ENCODE measurements around the gene TET3. TPM values are rescaled to one million over a fixed set of nuclear protein-coding genes. Genes with fewer than 3 reads are reported as not detected.

The TET3 gene
- total RNA-seq, 1 experiment from 2014 or later, result 19.1 TPM

DNA sequence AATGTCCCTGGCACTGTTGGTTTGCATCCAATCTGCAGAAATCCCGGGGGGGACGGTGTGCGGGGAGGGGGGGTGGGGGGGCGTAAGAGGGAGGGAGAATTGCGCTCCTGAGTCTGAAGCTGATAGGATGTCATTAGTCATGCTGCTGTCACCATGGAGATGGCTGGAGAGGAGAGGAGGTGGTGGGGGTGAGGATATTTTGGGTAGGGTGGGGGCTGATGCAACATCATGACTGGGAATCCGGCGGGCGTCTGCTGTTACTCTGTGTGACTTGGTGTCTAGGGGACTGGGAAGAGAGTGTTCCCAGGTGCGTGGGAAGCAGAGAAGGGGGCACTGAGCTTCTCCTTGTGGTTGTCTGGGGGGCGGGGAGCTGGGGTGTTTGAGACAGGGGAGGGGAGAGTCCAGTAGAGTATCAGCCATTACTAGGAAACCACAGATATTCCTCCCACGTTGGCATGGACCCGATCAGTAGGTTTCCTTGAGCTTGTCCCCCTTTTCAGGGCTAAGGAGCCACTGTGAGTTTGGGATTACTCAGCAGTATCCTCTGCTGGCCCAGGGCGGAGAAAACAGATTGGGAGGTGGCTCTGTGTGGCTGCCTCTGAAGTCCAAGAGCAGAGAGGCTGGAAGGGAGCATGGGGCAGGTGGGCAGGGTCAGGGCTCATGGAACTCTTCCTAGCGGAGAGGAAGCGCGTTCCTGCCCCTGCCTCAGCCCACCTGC lies 18.9 kb downstream of the TET3 start:
- peaks cover 42% of the 10 kb centered on the region for H4K20me1 ChIP-seq (ENCODE audit: insufficient read depth)
- H3K9me2 ChIP-seq (ENCODE audit: insufficient read depth), result no peaks in the 10 kb centered on the region
- ChIA-PET POLR2A (ENCODE audit: unreplicated experiment) (no interaction called here), CTCF (no interaction called here)
- BruUV-seq (replicated peaks), result no TSS peak
- no peak overlapping the region for H3K4me3 ChIP-seq
- no peaks in the 10 kb centered on the region for H3K9me3 ChIP-seq (ENCODE audit: insufficient read depth, low read depth)
- TF ChIP-seq EZH2 (IDR thresholded peaks at IDR 0.05; ENCODE audit: low read depth), result no peak
- TF ChIP-seq, protein P1, sequence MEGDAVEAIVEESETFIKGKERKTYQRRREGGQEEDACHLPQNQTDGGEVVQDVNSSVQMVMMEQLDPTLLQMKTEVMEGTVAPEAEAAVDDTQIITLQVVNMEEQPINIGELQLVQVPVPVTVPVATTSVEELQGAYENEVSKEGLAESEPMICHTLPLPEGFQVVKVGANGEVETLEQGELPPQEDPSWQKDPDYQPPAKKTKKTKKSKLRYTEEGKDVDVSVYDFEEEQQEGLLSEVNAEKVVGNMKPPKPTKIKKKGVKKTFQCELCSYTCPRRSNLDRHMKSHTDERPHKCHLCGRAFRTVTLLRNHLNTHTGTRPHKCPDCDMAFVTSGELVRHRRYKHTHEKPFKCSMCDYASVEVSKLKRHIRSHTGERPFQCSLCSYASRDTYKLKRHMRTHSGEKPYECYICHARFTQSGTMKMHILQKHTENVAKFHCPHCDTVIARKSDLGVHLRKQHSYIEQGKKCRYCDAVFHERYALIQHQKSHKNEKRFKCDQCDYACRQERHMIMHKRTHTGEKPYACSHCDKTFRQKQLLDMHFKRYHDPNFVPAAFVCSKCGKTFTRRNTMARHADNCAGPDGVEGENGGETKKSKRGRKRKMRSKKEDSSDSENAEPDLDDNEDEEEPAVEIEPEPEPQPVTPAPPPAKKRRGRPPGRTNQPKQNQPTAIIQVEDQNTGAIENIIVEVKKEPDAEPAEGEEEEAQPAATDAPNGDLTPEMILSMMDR (conservative IDR thresholded peaks at IDR 0.05), result no peak
- H3K27me3 ChIP-seq (ENCODE audit: insufficient read depth, low read depth), result no peaks in the 10 kb centered on the region
- peaks cover 12% of the 10 kb centered on the region; the same call in 1 of the 2 replicates for H3F3A ChIP-seq (ENCODE audit: insufficient read depth, low read depth)
- H2AFZ ChIP-seq, result no peak overlapping the region
- peaks cover 60% of the 10 kb centered on the region for H3K79me2 ChIP-seq (ENCODE audit: low read depth)
- intact Hi-C loops (cut with micrococcal nuclease; ENCODE audit: unreplicated experiment), result no loop called here
- H3K4me1 ChIP-seq (replicated peaks; ENCODE audit: insufficient read depth), result peaks cover 22% of the 10 kb centered on the region
- no peak for DNase-seq
- H3K36me3 ChIP-seq (ENCODE audit: low read depth), result no peaks in the 10 kb centered on the region; the same call in 1 of the 2 replicates
- no peak overlapping the region for H3K27ac ChIP-seq
- no peak overlapping the region for H3K4me2 ChIP-seq

DNA sequence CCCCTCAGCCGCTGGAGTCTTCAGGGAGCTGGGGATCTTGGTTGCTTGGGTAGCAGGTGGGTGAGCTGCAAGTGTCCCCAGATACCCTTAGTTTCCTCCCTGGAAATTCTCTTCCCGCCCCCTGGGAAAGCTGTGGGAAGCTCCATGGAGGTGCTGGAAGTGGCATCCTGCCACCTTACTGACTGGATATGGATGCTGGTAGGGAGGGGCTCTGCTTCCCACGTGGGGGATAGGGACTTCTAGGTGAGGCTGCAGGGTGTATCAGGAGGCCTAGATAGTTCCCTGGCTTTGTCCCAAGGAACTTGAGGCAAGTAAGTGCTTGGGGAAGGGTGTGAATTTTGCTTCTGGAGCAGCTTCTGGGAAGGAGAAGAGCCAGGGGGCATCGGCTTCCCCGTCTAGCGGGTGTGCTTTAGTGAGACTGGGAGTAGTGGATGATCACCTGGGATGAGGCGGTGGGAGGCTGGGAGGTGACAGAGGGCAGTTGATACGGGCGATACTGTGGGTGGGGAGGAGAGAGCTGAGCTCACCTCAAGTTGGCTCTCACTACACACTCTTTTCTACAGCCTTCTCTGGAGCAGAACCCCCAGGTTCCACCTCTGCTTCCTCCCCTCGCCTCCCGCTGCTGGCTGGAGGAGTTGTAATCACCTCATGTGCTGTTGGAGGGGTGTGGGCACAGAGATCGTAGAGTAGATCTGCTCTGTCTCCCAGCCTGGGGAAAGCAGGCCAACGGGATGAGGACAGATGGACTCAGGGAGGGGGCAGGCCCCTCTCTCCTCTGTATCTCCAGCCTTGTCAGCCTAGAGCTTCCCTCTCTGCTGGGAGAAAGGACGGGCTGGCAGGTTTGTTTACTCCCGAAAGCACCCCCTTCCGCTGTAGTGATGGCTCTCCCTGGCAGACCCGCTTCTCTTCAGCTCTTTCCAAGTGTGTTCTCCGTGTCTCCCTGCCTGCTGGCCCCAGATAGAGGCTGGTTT lies 19.8 kb downstream of the TET3 start:
- H4K20me1 ChIP-seq (ENCODE audit: insufficient read depth), result peaks cover 40% of the 10 kb centered on the region
- H3K4me2 ChIP-seq, result no peak overlapping the region
- H3K27ac ChIP-seq, result no peak overlapping the region
- peaks cover 60% of the 10 kb centered on the region for H3K79me2 ChIP-seq (ENCODE audit: low read depth)
- peaks cover 28% of the 10 kb centered on the region for H3K4me1 ChIP-seq (replicated peaks; ENCODE audit: insufficient read depth)
- H3K36me3 ChIP-seq (ENCODE audit: low read depth), result no peaks in the 10 kb centered on the region; the same call in 1 of the 2 replicates
- no peak overlapping the region for H2AFZ ChIP-seq
- H3F3A ChIP-seq (ENCODE audit: insufficient read depth, low read depth), result peaks cover 18% of the 10 kb centered on the region; the same call in 1 of the 2 replicates
- no peak for DNase-seq
- no peaks in the 10 kb centered on the region for H3K27me3 ChIP-seq (ENCODE audit: insufficient read depth, low read depth)
- H3K9me2 ChIP-seq (ENCODE audit: insufficient read depth), result no peaks in the 10 kb centered on the region
- intact Hi-C loops (cut with micrococcal nuclease; ENCODE audit: unreplicated experiment), result no loop called here
- H3K4me3 ChIP-seq, result no peak overlapping the region
- POLR2A ChIA-PET (ENCODE audit: unreplicated experiment), result no interaction called here
- no peaks in the 10 kb centered on the region for H3K9me3 ChIP-seq (ENCODE audit: insufficient read depth, low read depth)
- BruUV-seq (replicated peaks), result no TSS peak
- CTCF ChIA-PET, result no interaction called here
- no peak for TF ChIP-seq EZH2 (IDR thresholded peaks at IDR 0.05; ENCODE audit: low read depth)
- TF ChIP-seq, protein P1 (conservative IDR thresholded peaks at IDR 0.05), result no peak

DNA sequence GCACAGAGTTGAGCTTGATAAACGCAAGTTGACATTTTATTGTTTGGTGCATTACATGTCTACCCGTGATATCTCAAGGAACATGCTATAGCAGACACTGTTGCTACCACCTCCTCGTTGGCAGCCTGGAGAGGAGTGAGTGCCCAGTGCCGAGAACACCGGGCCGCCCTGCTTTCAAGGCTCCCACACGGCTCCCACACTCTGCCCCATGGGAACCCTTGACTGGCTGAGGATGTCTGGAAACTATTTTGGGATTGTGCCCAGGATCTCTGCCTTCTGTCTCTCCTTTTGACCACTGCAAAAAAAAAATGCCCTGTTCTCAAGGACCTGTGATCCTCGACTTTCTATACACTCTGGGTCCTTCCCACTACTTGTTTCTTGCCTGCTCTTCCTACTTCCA lies 21.1 kb downstream of the TET3 start:
- no peak overlapping the region for H3K4me2 ChIP-seq
- H4K20me1 ChIP-seq (ENCODE audit: insufficient read depth), result peaks cover 36% of the 10 kb centered on the region
- no peaks in the 10 kb centered on the region for H3K9me2 ChIP-seq (ENCODE audit: insufficient read depth)
- H3K36me3 ChIP-seq (ENCODE audit: low read depth), result no peaks in the 10 kb centered on the region; the same call in 1 of the 2 replicates
- H3F3A ChIP-seq (ENCODE audit: insufficient read depth, low read depth), result peaks cover 20% of the 10 kb centered on the region; the same call in 1 of the 2 replicates
- no TSS peak for BruUV-seq (replicated peaks)
- no peak overlapping the region for H3K27ac ChIP-seq
- H3K79me2 ChIP-seq (ENCODE audit: low read depth), result peaks cover 53% of the 10 kb centered on the region
- ChIA-PET POLR2A (ENCODE audit: unreplicated experiment) (no interaction called here), CTCF (no interaction called here)
- intact Hi-C loops (cut with micrococcal nuclease; ENCODE audit: unreplicated experiment), result no loop called here
- no peak overlapping the region for H3K4me3 ChIP-seq
- no peak for DNase-seq
- no peaks in the 10 kb centered on the region for H3K27me3 ChIP-seq (ENCODE audit: insufficient read depth, low read depth)
- no peak for TF ChIP-seq EZH2 (IDR thresholded peaks at IDR 0.05; ENCODE audit: low read depth)
- TF ChIP-seq, protein P1 (conservative IDR thresholded peaks at IDR 0.05), result no peak
- H3K9me3 ChIP-seq (ENCODE audit: insufficient read depth, low read depth), result no peaks in the 10 kb centered on the region
- no peak overlapping the region for H2AFZ ChIP-seq
- H3K4me1 ChIP-seq (replicated peaks; ENCODE audit: insufficient read depth), result peaks cover 30% of the 10 kb centered on the region
